B cell (primary cell): ENCODE measurements around the gene MAPT. TPM values are rescaled to one million over a fixed set of nuclear protein-coding genes. Genes with fewer than 3 reads are reported as not detected.

Source experiments
- ATAC-seq: fragments of 200-7000 bp; cut with Tn5 transposase; one replicate; pipeline ENCODE4 v1.10.0; 2021; ENCODE audit warnings: low read depth, mild to moderate bottlenecking, moderate number of reproducible peaks, moderate library complexity
- CTCF ChIA-PET: fragments of 350-600 bp; sonication (Branson Sonifier 250); formaldehyde crosslinking; loops from one replicate; lab custom pipeline; 2021; ENCODE audit warnings: antibody characterized with exemption, inconsistent platforms; lab: Charles Lee
- POLR2A ChIA-PET: fragments of 350-600 bp; sonication (Branson Sonifier 250); formaldehyde crosslinking; loops from one replicate; lab custom pipeline; 2021; ENCODE audit warnings: antibody characterized with exemption; lab: Charles Lee
- DNase-seq: peaks from one replicate; pipeline ENCODE4 v3.0.0; 2013
- H2AFZ ChIP-seq: 2 replicates; pipeline ENCODE4 v1.6.1; 2012; ENCODE audit warnings: mild to moderate bottlenecking, low read depth, low read length; ENCODE audit not compliant: insufficient read depth, poor library complexity, severe bottlenecking
- H3K27ac ChIP-seq, 2 donors: 1 replicate in 1 of 2; 2 replicates in 1 of 2; pipeline ENCODE4 v1.5.1; 2012 to 2013; ENCODE audit warnings: low read length in 2 of 2, mild to moderate bottlenecking in 2 of 2, moderate library complexity in 1 of 2
- H3K27me3 ChIP-seq, 4 experiments: fragments of 200-600 bp in 1 of 4; sonication (generic) in 1 of 4; replicated peaks in 1 of 4; 1 replicate in 2 of 4; 2 replicates in 2 of 4; pipeline versions ENCODE4 v1.6.1 to v1.7.0; 2013 to 2016; ENCODE audit warnings: low read length in 3 of 4, mild to moderate bottlenecking in 2 of 4, mixed read lengths in 1 of 4, moderate library complexity in 1 of 4; ENCODE audit not compliant: insufficient read depth in 4 of 4, control insufficient read depth in 3 of 4; ENCODE audit errors: control extremely low read depth in 1 of 4
- H3K36me3 ChIP-seq, 2 experiments: replicated peaks in 1 of 2; 1 replicate in 1 of 2; 2 replicates in 1 of 2; pipeline versions ENCODE4 v1.6.1 to v1.7.1; 2013; ENCODE audit warnings: low read length in 1 of 2; ENCODE audit not compliant: insufficient read depth in 2 of 2, control insufficient read depth in 1 of 2; ENCODE audit errors: control extremely low read depth in 1 of 2, extremely low read depth in 1 of 2
- H3K4me1 ChIP-seq, 2 donors: fragments of 200-600 bp in 1 of 2; sonication (generic) in 1 of 2; 1 replicate in 1 of 2; 2 replicates in 1 of 2; pipeline versions ENCODE4 v1.5.1 to v1.6.1; 2013 to 2017; ENCODE audit warnings: low read length in 2 of 2; ENCODE audit not compliant: control insufficient read depth in 2 of 2, insufficient read depth in 2 of 2
- H3K4me2 ChIP-seq: replicated peaks from 2 replicates; pipeline ENCODE3; 2012; ENCODE audit warnings: mild to moderate bottlenecking, low read depth, low read length; ENCODE audit not compliant: poor library complexity, severe bottlenecking
- H3K4me3 ChIP-seq, 5 experiments: fragments of 200-600 bp in 1 of 5; sonication (generic) in 1 of 5; 1 replicate in 3 of 5; 2 replicates in 2 of 5; pipeline versions ENCODE4 v1.5.1 to v1.7.0; 2011 to 2016; ENCODE audit warnings: low read length in 4 of 5, mild to moderate bottlenecking in 4 of 5, low read depth in 2 of 5, control low read depth in 1 of 5, moderate library complexity in 1 of 5; ENCODE audit not compliant: insufficient read depth in 1 of 5; ENCODE audit errors: control extremely low read depth in 1 of 5, extremely low read depth in 1 of 5
- H3K79me2 ChIP-seq: fragments of 200-600 bp; sonication (generic); one replicate; pipeline ENCODE4 v1.6.0; 2016; ENCODE audit warnings: low read length; ENCODE audit not compliant: control insufficient read depth, insufficient read depth
- H3K9ac ChIP-seq: fragments of 200-600 bp; sonication (generic); 2 replicates; pipeline ENCODE4 v1.6.1; 2017; ENCODE audit warnings: mild to moderate bottlenecking, low read length, moderate library complexity
- H3K9me3 ChIP-seq, 3 donors: one replicate each; pipeline versions ENCODE4 v1.6.1 to v1.7.1; 2013; ENCODE audit warnings: low read length in 2 of 3; ENCODE audit not compliant: control insufficient read depth in 2 of 3, insufficient read depth in 1 of 3; ENCODE audit errors: control extremely low read depth in 1 of 3
- H4K20me1 ChIP-seq: 2 replicates; pipeline ENCODE4 v1.6.0; 2012; ENCODE audit warnings: mild to moderate bottlenecking, low read length; ENCODE audit not compliant: insufficient read depth, control insufficient read depth, poor library complexity, severe bottlenecking
- H3K27ac Mint-ChIP-seq: one replicate; pipeline ENCODE4 v1.8.0; 2021; ENCODE audit warnings: mixed read lengths
- H3K27me3 Mint-ChIP-seq: one replicate; pipeline ENCODE4 v1.8.0; 2021; ENCODE audit warnings: mixed read lengths
- H3K4me1 Mint-ChIP-seq: one replicate; pipeline ENCODE4 v1.8.0; 2021; ENCODE audit warnings: mixed read lengths
- H3K4me3 Mint-ChIP-seq: one replicate; pipeline ENCODE4 v1.8.0; 2021; ENCODE audit warnings: mixed read lengths
- H3K9me3 Mint-ChIP-seq: one replicate; pipeline ENCODE4 v1.8.0; 2022; ENCODE audit warnings: mixed read lengths; ENCODE audit not compliant: insufficient read depth
- EZH2 ChIP-seq: IDR thresholded peaks from 2 replicates; pipeline ENCODE4 v1.6.1; 2012; ENCODE audit warnings: borderline replicate concordance, low read depth, mild to moderate bottlenecking, moderate library complexity, low read length; ENCODE audit not compliant: insufficient read depth, poor library complexity, severe bottlenecking
- WGBS: methylation state at CpG from one replicate; pipeline ENCODE4 v1.1.5; 2013; ENCODE audit warnings: missing lambda C conversion rate; ENCODE audit not compliant: insufficient coverage; 5-methylcytosine and 5-hydroxymethylcytosine counted together
- intact Hi-C: fragments of 100-400 bp; cut with micrococcal nuclease; formaldehyde crosslinking; loops from one replicate; pipeline ENCODE4 v1.10.0; 2022
- polyA plus RNA-seq: library from polyadenylated mRNA; depleted of rRNA; stranded (reverse); fragments of >200 nt; gene quantifications from 2 replicates; pipeline ENCODE4 v1.2.3, GENCODE V29; 2012
- small RNA-seq: library from RNA; depleted of rRNA; stranded (forward); fragments of <200 nt; gene quantifications from one replicate; pipeline ENCODE3, GENCODE V24; 2012; ENCODE audit warnings: low replicate concordance, low read depth; ENCODE audit not compliant: insufficient read length
- total RNA-seq, 2 donors: library from RNA; stranded (reverse); fragments of 120-200 nt in 1 of 2; gene quantifications; 1 replicate in 1 of 2; 2 replicates in 1 of 2; pipeline versions ENCODE4 v1.2.3 to v1.2.4, GENCODE V29; 2013 to 2022
- TF ChIP-seq, protein P1 (sequence below): fragments of 200-600 bp; IDR thresholded peaks from one replicate; pipeline ENCODE4 v1.8.0; 2022; ENCODE audit warnings: antibody characterized with exemption, mild to moderate bottlenecking

MAPT gene
- total and polyA plus RNA-seq, 2 donors (not counting 1 experiment from before 2014, with no cell fraction given) = 0.13 to 0.20 TPM

DNA sequence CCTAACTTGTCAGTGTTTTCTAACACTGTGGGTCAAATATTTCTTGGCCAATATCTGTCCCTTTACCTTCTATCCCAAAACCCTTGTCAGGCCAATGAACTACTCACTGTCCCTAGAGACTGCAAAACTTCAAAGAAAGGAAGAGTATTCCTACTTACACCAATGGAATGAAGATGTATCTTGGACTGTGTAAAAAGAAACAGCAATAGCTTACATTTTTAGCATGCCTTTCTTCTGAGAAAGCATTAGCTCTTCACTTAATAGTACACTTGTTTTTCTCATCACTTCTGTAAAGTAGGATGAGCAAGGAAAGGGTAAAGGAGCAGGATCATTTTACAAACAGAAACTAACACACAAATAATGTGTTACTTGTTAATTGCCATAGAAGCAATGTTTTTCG is 178.6 kb downstream of the MAPT start:
- H4K20me1 ChIP-seq = peaks cover 50% of the 10 kb centered on the region
- peaks cover 7 to 14% of the 10 kb centered on the region in 2 experiments for H3K36me3 ChIP-seq
- intact Hi-C loops = no loop called here
- ChIA-PET CTCF (no interaction called here), POLR2A (interaction anchor here (0.6 kb wide), 1 partner anchor 82 kb away, joined by 5 read pairs; no protein-coding TSS in a partner anchor)
- TF ChIP-seq, protein P1, sequence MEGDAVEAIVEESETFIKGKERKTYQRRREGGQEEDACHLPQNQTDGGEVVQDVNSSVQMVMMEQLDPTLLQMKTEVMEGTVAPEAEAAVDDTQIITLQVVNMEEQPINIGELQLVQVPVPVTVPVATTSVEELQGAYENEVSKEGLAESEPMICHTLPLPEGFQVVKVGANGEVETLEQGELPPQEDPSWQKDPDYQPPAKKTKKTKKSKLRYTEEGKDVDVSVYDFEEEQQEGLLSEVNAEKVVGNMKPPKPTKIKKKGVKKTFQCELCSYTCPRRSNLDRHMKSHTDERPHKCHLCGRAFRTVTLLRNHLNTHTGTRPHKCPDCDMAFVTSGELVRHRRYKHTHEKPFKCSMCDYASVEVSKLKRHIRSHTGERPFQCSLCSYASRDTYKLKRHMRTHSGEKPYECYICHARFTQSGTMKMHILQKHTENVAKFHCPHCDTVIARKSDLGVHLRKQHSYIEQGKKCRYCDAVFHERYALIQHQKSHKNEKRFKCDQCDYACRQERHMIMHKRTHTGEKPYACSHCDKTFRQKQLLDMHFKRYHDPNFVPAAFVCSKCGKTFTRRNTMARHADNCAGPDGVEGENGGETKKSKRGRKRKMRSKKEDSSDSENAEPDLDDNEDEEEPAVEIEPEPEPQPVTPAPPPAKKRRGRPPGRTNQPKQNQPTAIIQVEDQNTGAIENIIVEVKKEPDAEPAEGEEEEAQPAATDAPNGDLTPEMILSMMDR = no peak
- no peak for TF ChIP-seq EZH2
- no peak overlapping the region for H3K27ac ChIP-seq
- Mint-ChIP-seq H3K4me3 (no peak overlapping the region), H3K9me3 (no peaks in the 10 kb centered on the region), H3K27ac (no peak overlapping the region), H3K27me3 (no peaks in the 10 kb centered on the region), H3K4me1 (peaks cover 5% of the 10 kb centered on the region)
- H3K4me3 ChIP-seq = no peak overlapping the region
- no peak overlapping the region for H3K9ac ChIP-seq
- no peak overlapping the region for H3K4me2 ChIP-seq
- no peaks in the 10 kb centered on the region for H3K4me1 ChIP-seq
- H3K79me2 ChIP-seq = peaks cover 16% of the 10 kb centered on the region
- H3K9me3 ChIP-seq = no peaks in the 10 kb centered on the region
- H3K27me3 ChIP-seq = no peaks in the 10 kb centered on the region
- WGBS = no CpG with 5 or more reads among the region's 1 CpG
- DNase-seq (no peak), ATAC-seq (no peak)
- H2AFZ ChIP-seq = no peak overlapping the region

- Histone ChIP-seq H3K36me3 (peaks cover 5 to 17% of the 10 kb centered on the region in 2 experiments), H3K79me2 (peaks cover 29% of the 10 kb centered on the region), H3K9me3 (no peaks in the 10 kb centered on the region), H3K27ac (no peak overlapping the region), H4K20me1 (peaks cover 40% of the 10 kb centered on the region), H2AFZ (no peak overlapping the region), H3K27me3 (no peaks in the 10 kb centered on the region), H3K4me3 (no peak overlapping the region), H3K4me1 (no peaks in the 10 kb centered on the region), H3K9ac (no peak overlapping the region), H3K4me2 (no peak overlapping the region)
- Mint-ChIP-seq H3K9me3 (no peaks in the 10 kb centered on the region), H3K4me3 (no peak overlapping the region), H3K27ac (no peak overlapping the region), H3K4me1 (peaks cover 5% of the 10 kb centered on the region), H3K27me3 (no peaks in the 10 kb centered on the region)
- no peak for TF ChIP-seq EZH2
- TF ChIP-seq, protein P1 = no peak
- no peak for ATAC-seq
- DNase-seq = no peak
- ChIA-PET POLR2A (no interaction called here), CTCF (interaction anchor here (1.3 kb wide), 1 partner anchor 31 kb away, joined by 3 read pairs; no protein-coding TSS in a partner anchor)
- intact Hi-C loops = no loop called here
- WGBS = no CpG with 5 or more reads among the region's 1 CpG
These were observed 180.2 kb downstream of the MAPT start for GRCh38 chr17:46074540-46074939.

Small RNA genes within 50 kb of the gene (small RNA-seq; reads per million reads assigned to genes)
- gene RF00017 = not detected

Other genes with a start within 250 kb of the MAPT start
- gene CRHR1, start 110.2 kb upstream of the MAPT start, total RNA-seq = not detected in 2 replicates
- gene CRHR1, start 110.2 kb upstream of the MAPT start, polyA plus RNA-seq = not detected in 2 replicates
- gene SPPL2C, start 49.7 kb upstream of the MAPT start, total RNA-seq = not detected in 2 replicates
- not detected in 2 replicates for gene SPPL2C, start 49.7 kb upstream of the MAPT start, polyA plus RNA-seq
- gene STH, start 104.7 kb downstream of the MAPT start, total RNA-seq = not detected in 2 replicates
- not detected in 2 replicates for gene STH, start 104.7 kb downstream of the MAPT start, polyA plus RNA-seq